Activated CD8-positive, alpha-beta memory T cell treated with anti-CD3 and anti-CD28 coated beads for 36 hours (primary cell): ENCODE measurements around the gene CD300LG. TPM values are rescaled to one million over a fixed set of nuclear protein-coding genes. Genes with fewer than 3 reads are reported as not detected.
"Not testable (repeated sequence)": the region's sequence is repeated elsewhere in the genome, so short reads cannot be mapped to it uniquely, and the experiment has no call there.

Experiments
- CTCF ChIA-PET: fragments of 350-600 bp; sonication (Branson Sonifier 250); formaldehyde crosslinking; loops from one replicate; lab custom pipeline; 2021; ENCODE audit warnings: antibody characterized with exemption; lab: Charles Lee
- POLR2A ChIA-PET: fragments of 350-600 bp; sonication (Branson Sonifier 250); formaldehyde crosslinking; loops from one replicate; lab custom pipeline; 2021; ENCODE audit warnings: antibody characterized with exemption; lab: Charles Lee
- total RNA-seq, 2 experiments: library from RNA; stranded (reverse); gene quantifications; one replicate each; pipeline ENCODE4 v1.2.3, GENCODE V29; 2021

The CD300LG gene, protein sequence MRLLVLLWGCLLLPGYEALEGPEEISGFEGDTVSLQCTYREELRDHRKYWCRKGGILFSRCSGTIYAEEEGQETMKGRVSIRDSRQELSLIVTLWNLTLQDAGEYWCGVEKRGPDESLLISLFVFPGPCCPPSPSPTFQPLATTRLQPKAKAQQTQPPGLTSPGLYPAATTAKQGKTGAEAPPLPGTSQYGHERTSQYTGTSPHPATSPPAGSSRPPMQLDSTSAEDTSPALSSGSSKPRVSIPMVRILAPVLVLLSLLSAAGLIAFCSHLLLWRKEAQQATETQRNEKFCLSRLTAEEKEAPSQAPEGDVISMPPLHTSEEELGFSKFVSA
- not detected for total RNA-seq

GRCh38 chr17:43846963-43847371 is at the start of gene CD300LG:
Gene CD300LG, plus strand, starts transcription at chr17:43847176. Its CDS starts 41 bp downstream, at chr17:43847217.
- CTCF ChIA-PET, result interaction anchor here (0.6 to 2.5 kb wide), 6 partner anchors 8 to 161 kb away, joined by 4 to 10 read pairs (median 6); partner anchors contain the start of gene MPP3

GRCh38 chr17:43798024-43798423 is 49.0 kb upstream of the CD300LG start:
- POLR2A ChIA-PET, result interaction anchor here (0.6 kb wide), 1 partner anchor 13 kb away, joined by 3 read pairs; no protein-coding TSS in a partner anchor
- CTCF ChIA-PET, result not testable (repeated sequence)

More at GRCh38 chr17:43846963-43847371, at the start of gene CD300LG:
- POLR2A ChIA-PET, result no interaction called here

DNA sequence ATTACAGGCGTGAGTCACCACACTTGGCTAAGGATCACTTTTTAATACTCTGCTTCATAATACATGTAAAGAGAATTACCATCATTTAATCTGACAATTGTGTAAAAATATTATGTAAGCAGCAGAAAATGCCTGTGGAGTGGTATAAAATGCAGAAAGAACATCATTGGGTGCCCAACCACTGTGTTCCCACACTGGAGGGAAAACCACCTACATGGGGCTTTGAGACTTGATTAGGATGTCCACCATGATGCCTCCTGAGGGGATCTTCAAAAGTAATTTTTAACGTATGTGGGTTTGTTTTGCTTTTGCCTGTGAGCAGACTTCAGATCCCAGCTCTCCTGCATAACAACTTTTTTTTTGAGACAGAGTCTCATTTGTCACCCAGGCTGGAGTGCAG is 47.9 kb upstream of the CD300LG start:
- ChIA-PET CTCF (no interaction called here), POLR2A (no interaction called here)

DNA sequence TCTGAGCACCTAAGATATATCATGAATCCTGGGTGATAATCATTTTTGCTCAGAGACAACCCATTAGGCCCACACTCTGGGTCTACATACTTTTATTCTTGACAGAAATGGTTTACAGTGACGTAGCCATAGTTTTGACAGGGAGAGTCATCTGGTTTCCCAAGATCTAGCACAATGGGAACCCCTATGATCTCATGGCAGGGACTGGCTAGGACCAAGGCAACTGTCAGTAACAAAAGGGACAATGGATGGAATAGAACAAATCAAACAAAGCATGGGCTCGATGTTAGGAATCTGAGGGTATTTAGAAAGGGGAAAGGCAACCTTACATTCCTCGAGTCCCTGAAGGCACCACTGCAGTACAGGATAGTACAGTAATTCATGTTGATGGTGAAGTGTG is 46.2 kb upstream of the CD300LG start:
- CTCF ChIA-PET, result interaction anchor here (1.5 kb wide), 1 partner anchor 78 kb away, joined by 3 read pairs; no protein-coding TSS in a partner anchor
- POLR2A ChIA-PET, result no interaction called here

DNA sequence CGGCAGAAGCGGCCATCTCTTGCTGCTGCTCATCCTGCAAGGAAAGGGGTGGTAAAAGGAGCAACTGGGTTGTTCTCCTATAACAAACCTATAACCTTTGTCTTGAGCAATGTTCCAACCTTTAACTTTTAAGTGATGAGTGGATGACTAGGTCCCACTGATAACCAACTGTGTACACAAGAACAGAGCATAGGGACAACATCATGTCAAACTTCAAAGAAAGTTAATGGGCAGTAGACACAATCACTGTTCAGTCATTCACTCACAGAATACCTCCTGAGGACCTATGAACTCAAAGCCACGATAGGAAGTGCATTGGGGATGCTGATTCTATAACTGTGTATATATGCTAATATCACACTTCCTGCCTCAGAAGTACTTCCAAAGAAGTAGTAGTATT is 45.1 kb upstream of the CD300LG start:
- CTCF ChIA-PET, result no interaction called here
- POLR2A ChIA-PET, result no interaction called here

GRCh38 chr17:43803758-43804157 is 43.2 kb upstream of the CD300LG start:
- POLR2A ChIA-PET, result no interaction called here
- CTCF ChIA-PET, result no interaction called here

GRCh38 chr17:43805117-43805516 is 41.9 kb upstream of the CD300LG start:
- CTCF ChIA-PET, result no interaction called here
- POLR2A ChIA-PET, result interaction anchor here (0.6 kb wide), 1 partner anchor 145 kb away, joined by 3 read pairs; no protein-coding TSS in a partner anchor

GRCh38 chr17:43808076-43808475 is 38.9 kb upstream of the CD300LG start:
- ChIA-PET POLR2A (no interaction called here), CTCF (no interaction called here)

GRCh38 chr17:43809121-43809520 is 37.9 kb upstream of the CD300LG start:
- CTCF ChIA-PET, result interaction anchor here (0.5 kb wide), 1 partner anchor 346 kb away, joined by 4 read pairs; no protein-coding TSS in a partner anchor
- POLR2A ChIA-PET, result no interaction called here

DNA sequence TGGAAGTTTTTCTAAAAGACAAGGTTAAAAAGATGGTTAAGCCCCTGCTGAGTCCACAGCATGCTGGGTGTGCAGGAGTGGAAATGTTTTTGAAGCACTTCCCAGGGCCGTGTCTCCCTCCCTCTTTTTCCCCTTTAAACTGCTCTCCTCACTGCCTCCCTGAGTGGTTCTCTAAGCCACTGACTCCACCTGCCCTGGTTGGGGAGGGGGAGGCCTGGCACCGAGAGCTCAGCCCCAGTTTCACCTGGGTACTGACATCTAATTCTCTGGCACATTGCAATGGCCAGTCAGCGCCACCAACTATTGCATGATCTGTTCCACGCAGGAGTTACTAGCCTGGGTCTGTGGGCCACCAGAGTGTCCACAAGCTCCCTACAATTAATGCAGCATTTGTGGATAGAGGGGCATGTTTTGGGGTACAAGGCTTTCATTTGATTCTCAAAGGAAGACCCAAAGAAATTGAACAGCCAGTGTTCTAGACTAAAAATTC is 36.7 kb upstream of the CD300LG start:
- CTCF ChIA-PET, result no interaction called here
- POLR2A ChIA-PET, result interaction anchor here (0.6 kb wide), 1 partner anchor 13 kb away, joined by 4 read pairs; no protein-coding TSS in a partner anchor

DNA sequence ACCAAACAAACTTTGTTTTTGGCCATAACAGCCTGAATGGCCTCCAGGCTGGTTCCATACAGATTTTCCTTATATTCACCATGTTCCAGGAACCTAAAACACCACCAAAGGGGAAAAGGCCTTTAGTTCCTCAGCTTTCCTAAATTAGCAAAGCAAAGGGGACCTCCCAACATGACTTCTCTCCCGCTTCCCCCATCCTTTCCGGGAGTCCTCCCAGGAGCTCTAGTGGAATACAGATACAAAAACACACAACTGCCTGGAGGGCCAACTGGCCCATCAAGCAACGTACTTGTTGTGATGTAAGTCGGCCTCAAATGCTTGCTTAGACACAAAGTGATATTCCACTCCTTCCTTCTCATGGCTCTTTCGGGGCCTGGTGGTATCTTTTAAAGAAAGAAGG is 36.2 kb upstream of the CD300LG start:
- ChIA-PET CTCF (no interaction called here), POLR2A (interaction anchor here (0.6 kb wide), 1 partner anchor 14 kb away, joined by 4 read pairs; no protein-coding TSS in a partner anchor)

- ChIA-PET CTCF (no interaction called here), POLR2A (no interaction called here)
These were observed 34.3 kb upstream of the CD300LG start for GRCh38 chr17:43812396-43813265.

DNA sequence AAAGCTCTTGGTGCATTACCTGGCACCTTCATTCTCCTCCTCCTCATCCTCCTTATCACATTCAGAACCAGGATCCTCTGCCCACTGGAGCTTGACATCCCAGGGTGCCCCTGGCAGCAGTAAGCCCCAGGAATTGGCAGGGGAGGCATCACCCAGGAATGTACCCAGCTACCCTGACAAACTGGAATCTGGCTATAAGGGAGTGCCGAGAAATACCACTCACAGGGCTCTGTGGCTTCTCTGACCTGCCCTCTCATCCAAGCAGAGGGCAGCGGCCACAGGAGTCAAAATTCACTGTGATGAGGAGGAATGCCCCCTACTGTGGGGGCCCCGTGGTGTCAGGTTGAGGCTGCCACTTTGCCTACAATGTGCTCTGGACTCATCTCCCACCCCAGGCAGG is 33.6 kb upstream of the CD300LG start:
- CTCF ChIA-PET, result no interaction called here
- POLR2A ChIA-PET, result no interaction called here

DNA sequence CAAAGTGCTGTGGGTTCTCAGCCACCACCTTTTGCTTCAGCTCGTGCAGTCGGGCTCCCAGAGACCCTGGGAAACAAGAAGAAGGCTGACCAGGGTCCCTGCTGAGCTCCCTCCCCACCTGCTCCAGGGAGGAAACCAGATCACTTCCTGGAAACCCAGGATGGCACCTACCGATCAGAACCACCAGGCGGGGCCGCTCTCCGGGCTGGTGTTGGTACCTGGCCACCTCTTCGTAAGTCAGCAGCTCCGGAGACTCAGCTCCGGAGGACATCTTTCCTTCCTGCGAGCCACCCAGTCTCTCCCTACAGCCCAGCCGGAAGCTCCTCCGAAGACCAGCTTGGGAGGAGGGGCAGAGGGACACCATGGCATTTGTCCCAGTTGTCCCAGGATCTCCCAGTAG is 33.0 kb upstream of the CD300LG start:
- POLR2A ChIA-PET, result no interaction called here
- CTCF ChIA-PET, result no interaction called here

DNA sequence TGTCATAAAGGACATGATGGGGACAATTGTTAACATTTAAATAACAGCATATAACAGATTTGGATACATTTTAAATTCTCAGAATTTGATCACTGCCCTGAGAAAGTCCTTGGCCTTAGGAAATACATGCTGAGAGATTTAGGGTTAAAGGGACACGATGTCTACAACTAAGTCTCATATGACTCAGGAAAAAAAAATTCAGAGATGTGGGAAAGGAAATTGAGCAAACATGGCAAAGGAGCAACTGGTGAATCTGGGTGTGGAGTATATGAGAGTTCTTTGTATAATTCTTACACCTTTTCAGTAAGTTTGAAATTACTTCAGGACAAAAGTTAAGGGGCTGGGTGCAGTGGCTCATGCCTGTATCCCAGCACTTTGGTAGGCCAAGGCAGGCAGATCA is 32.3 kb upstream of the CD300LG start:
- ChIA-PET POLR2A (no interaction called here), CTCF (interaction anchor here (1.3 kb wide), 1 partner anchor 32 kb away, joined by 4 read pairs; no protein-coding TSS in a partner anchor)

DNA sequence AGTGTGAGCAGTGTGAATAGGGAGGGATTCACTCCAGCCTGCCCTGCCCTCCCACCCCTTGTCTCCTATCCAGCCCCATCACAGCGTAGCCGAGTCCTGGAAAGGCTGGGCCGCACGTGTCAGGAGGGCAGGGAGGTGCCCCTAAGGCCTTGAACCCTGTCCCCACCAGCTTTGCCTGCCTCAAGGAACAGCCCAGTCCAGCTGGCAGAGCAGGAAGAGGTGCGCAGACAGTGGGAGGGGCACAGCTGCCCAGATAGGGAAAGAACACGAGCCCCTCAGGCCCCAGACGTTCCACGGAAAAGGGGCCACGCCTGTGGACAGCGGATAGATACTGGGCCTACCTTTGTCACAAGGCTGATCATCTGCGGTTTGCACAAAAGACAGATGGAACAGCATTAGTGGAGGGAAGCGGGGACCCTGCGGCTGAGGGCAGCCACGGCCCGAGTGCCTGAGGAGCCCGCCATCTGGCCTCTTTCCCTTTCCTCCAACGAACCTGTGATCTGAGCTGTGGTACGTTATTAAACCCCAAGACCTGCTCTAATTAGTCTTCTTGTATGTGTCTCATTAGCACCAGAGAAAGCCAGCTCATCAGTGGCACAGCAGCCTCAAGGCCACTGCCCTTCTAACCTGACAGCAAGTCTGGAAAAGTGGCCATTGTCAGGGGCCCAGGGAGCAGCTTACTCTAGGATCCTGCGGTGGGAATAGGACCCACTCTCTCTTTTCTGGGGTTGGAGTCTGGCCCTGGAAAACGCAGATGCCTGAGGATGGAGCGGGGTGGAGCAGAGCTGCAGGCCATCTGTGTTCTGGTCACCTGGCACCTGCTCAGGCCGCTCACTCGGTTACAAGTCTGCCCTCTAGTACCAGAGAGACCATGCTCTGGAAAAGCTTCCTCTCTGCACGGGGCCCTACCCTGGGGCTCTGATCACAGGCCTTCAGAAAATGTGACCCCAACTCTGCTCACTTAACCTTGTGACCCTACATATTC is 30.3 kb upstream of the CD300LG start:
- POLR2A ChIA-PET, result interaction anchor here (0.6 kb wide), 1 partner anchor 255 kb away, joined by 13 read pairs; no protein-coding TSS in a partner anchor
- CTCF ChIA-PET, result no interaction called here

DNA sequence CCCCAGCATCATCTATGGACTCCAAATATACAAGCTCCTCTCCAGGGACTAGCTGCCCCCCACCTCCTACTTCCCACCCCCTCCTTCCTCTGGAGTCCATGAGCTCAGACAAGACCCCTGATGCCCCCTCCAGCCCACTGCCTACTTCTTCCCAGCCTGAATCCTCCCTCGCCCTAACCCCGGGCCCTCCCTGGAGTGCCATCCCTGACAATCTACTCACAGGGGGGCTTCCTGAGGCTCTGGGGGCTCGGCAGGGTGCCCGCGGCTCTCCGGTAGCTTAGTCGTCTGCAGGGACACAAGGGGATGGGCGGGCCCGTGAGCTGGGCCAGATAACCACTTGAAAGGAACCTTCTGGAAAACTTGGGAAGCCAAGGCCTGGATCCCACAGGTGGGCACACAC is 29.1 kb upstream of the CD300LG start:
- POLR2A ChIA-PET, result interaction anchor here (0.6 kb wide), 1 partner anchor 62 kb away, joined by 6 read pairs; no protein-coding TSS in a partner anchor
- CTCF ChIA-PET, result no interaction called here

- POLR2A ChIA-PET, result interaction anchor here (0.7 kb wide), 1 partner anchor 13 kb away, joined by 3 read pairs; no protein-coding TSS in a partner anchor
- CTCF ChIA-PET, result interaction anchor here (0.7 to 0.8 kb wide), 2 partner anchors 8 to 73 kb away, joined by 3 read pairs; no protein-coding TSS in a partner anchor
These were observed 28.0 kb upstream of the CD300LG start for GRCh38 chr17:43818966-43819365.
